ENCODE results near the gene GNG8.

GNG8 gene

GRCh38 chr19:46621191-46622117 lies 14.5 kb downstream of the GNG8 start:
- no peak overlapping the region for H3K27ac ChIP-seq
- no peak for DNase-seq (ENCODE audit: low read depth, low spot score)

GRCh38 chr19:46620716-46621115 lies 15.3 kb downstream of the GNG8 start:
- no peak for DNase-seq (ENCODE audit: low read depth, low spot score)
- H3K27ac ChIP-seq, result no peak overlapping the region

GRCh38 chr19:46620267-46620666 lies 15.7 kb downstream of the GNG8 start:
- no peak for DNase-seq (ENCODE audit: low read depth, low spot score)
- no peak overlapping the region for H3K27ac ChIP-seq

- no peak overlapping the region for H3K27ac ChIP-seq
Measured at GRCh38 chr19:46618670-46619231, 17.3 kb downstream of the GNG8 start.

GRCh38 chr19:46617601-46618000 lies 18.4 kb downstream of the GNG8 start:
- H3K27ac ChIP-seq, result no peak overlapping the region
- no peak for DNase-seq (ENCODE audit: low read depth, low spot score)

More at GRCh38 chr19:46618670-46619231, 17.3 kb downstream of the GNG8 start:
- DNase-seq (ENCODE audit: low read depth, low spot score), result no peak

GRCh38 chr19:46616631-46617322 lies 19.2 kb downstream of the GNG8 start:
- H3K27ac ChIP-seq, result no peak overlapping the region
- no peak for DNase-seq (ENCODE audit: low read depth, low spot score)

DNA sequence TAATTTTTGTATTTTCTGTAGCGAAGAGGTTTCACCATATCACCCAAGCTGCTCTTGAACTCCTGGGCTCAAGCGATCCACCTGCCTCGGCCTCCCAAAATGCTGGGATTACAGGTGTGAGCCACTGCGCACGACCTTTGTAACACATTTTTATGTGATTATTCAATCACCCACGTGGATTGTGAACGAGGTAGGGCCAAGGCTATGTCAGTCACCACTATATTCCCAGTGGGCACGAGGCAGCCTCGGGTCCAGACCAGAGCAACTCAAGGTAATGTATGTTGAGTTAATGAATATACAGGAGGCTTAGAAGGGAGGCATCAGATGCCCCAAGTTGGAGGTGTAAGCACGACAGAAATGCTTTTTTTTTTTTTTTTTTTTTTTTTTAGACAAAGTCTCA lies 20.0 kb downstream of the GNG8 start:
- no peak overlapping the region for H3K27ac ChIP-seq
- DNase-seq (ENCODE audit: low read depth, low spot score), result no peak

- no peak for DNase-seq (ENCODE audit: low read depth, low spot score)
- no peak overlapping the region for H3K27ac ChIP-seq
Measured at GRCh38 chr19:46614114-46614722, 21.8 kb downstream of the GNG8 start.

- DNase-seq (ENCODE audit: low read depth, low spot score), result no peak
- no peak overlapping the region for H3K27ac ChIP-seq
Measured at GRCh38 chr19:46613525-46613924, 22.5 kb downstream of the GNG8 start.

DNA sequence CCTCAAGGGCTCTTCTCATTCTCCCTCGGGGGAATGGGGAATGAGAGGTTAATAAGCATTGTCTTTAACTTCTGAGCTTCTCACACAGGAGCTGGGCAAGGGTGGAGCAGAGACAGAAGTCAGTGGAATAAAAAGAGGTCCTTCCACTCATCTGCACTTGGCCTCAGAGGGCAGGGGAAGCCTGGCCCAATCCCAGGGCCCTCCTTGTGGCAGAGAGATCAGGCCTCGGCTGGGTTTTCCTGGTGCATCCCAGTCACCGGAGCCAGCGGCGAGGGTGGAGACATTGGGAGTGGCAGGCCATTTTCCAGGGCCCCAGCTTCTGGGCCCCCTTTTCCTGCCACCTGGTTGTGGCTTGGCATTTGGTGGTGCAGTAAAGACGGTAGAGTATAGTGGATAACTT lies 24.2 kb downstream of the GNG8 start:
- no peak overlapping the region for H3K27ac ChIP-seq
- DNase-seq (ENCODE audit: low read depth, low spot score), result no peak

DNA sequence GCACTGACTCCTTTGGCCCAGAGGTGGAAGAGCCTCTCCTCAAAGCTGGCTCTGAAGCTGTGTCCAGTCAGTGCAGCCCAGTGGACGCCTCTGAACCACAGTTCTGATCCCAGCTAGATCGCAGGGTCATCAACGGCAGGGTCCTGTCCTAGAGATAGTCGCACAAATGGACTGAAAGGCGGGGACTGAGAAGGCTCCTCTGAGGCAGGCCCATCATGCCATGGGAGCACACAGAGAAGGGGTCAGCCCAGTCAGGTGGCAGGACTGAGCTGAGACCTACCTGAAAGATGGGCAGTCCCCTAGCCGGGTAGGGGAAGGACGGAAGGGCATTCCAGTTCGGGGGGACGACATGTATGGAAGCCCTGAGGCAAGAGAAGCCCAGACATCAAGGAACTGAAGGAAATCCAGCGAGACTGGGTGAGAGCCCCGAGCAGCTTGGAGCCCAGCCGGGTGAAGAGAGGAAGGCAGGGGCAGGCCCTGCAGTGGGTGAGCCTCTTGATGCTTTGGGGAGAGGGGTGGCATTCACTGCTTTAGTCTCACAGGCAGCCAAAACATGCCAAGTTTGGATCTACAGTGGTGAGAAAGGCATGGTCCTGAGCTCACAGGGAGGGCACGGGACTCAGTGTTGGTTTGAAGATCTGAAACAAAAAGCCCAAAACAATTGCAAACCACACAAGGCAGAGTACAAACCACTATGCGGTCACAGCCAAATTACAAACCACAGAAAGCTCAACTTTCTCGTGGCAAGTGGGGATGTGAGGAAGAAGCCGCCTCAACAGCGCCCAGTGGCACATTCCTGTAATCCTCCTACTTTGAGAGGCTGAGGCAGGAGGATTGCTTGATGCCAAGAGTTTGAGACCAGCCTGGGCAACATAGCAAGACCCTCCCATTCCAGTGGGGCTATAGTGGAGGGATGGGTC lies 24.9 kb downstream of the GNG8 start:
- no peak for DNase-seq (ENCODE audit: low read depth, low spot score)
- H3K27ac ChIP-seq, result no peak overlapping the region

DNA sequence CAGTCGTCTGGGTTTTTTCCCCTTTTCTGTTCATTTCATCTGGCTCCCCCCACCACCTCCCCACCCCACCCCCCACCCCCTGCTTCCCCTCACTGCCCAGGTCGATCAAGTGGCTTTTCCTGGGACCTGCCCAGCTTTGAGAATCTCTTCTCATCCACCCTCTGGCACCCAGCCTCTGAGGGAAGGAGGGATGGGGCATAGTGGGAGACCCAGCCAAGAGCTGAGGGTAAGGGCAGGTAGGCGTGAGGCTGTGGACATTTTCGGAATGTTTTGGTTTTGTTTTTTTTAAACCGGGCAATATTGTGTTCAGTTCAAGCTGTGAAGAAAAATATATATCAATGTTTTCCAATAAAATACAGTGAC lies 25.6 kb downstream of the GNG8 start:
- DNase-seq (ENCODE audit: low read depth, low spot score), result no peak

DNA sequence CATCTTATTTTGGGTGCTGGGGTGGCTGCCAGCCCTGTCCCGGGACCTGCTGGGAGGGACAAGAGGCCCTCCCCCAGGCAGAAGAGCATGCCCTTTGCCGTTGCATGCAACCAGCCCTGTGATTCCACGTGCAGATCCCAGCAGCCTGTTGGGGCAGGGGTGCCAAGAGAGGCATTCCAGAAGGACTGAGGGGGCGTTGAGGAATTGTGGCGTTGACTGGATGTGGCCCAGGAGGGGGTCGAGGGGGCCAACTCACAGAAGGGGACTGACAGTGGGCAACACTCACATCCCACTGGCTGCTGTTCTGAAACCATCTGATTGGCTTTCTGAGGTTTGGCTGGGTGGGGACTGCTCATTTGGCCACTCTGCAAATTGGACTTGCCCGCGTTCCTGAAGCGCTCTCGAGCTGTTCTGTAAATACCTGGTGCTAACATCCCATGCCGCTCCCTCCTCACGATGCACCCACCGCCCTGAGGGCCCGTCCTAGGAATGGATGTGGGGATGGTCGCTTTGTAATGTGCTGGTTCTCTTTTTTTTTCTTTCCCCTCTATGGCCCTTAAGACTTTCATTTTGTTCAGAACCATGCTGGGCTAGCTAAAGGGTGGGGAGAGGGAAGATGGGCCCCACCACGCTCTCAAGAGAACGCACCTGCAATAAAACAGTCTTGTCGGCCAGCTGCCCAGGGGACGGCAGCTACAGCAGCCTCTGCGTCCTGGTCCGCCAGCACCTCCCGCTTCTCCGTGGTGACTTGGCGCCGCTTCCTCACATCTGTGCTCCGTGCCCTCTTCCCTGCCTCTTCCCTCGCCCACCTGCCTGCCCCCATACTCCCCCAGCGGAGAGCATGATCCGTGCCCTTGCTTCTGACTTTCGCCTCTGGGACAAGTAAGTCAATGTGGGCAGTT lies 26.2 kb downstream of the GNG8 start:
- no peak for DNase-seq (ENCODE audit: low read depth, low spot score)
- H3K27ac ChIP-seq, result no peak overlapping the region

More for the DNA sequence above, 25.6 kb downstream of the GNG8 start:
- H3K27ac ChIP-seq, result no peak overlapping the region

DNA sequence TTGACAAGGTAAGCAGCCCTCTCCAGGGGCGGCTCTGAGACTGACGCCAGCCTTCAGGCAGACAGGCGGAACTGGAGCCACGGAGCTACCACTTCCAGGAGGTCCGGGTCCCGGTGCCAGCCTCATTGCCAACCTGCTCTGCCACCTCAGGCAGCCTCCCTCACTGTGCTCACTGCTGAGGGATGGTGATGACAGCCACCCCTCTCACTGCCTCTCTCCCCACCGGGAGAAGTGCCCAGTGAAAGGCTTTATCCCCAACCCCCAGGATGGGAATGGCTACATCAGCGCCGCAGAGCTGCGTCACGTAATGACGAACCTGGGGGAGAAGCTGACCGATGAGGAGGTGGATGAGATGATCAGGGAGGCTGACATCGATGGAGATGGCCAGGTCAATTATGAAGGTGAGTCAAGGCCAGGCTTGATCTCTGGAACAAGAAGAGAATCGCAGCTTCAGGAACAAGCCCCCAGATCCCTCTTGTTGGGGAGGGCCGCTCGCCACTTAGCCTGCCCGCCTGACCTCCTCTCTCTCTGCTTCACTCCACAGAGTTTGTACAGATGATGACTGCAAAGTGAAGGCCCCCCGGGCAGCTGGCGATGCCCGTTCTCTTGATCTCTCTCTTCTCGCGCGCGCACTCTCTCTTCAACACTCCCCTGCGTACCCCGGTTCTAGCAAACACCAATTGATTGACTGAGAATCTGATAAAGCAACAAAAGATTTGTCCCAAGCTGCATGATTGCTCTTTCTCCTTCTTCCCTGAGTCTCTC lies 27.2 kb downstream of the GNG8 start:
- H3K27ac ChIP-seq, result no peak overlapping the region
- DNase-seq (ENCODE audit: low read depth, low spot score), result no peak

- H3K27ac ChIP-seq, result no peak overlapping the region
- no peak for DNase-seq (ENCODE audit: low read depth, low spot score)
Measured at GRCh38 chr19:46608178-46608577, 27.8 kb downstream of the GNG8 start.

DNA sequence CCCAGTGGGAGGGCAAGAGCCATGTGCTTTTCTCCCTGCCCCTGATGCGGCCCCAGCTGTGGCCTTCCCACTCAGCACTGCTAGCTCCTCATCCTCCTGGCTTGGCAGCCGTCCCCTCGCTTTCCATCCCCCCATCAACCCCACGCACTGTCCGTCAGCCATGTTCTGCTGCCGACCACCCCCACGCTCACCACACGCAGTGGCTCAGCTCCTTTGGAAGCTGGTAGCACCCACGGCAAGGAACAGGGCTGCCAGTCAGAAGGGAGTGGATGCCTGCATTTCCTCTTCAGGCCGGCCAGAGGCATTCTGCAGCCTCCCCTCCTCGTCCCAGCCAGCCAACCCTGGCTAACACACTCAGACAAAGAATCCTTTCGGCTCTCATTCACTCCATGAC lies 28.6 kb downstream of the GNG8 start:
- DNase-seq (ENCODE audit: low read depth, low spot score), result no peak
- no peak overlapping the region for H3K27ac ChIP-seq

DNA sequence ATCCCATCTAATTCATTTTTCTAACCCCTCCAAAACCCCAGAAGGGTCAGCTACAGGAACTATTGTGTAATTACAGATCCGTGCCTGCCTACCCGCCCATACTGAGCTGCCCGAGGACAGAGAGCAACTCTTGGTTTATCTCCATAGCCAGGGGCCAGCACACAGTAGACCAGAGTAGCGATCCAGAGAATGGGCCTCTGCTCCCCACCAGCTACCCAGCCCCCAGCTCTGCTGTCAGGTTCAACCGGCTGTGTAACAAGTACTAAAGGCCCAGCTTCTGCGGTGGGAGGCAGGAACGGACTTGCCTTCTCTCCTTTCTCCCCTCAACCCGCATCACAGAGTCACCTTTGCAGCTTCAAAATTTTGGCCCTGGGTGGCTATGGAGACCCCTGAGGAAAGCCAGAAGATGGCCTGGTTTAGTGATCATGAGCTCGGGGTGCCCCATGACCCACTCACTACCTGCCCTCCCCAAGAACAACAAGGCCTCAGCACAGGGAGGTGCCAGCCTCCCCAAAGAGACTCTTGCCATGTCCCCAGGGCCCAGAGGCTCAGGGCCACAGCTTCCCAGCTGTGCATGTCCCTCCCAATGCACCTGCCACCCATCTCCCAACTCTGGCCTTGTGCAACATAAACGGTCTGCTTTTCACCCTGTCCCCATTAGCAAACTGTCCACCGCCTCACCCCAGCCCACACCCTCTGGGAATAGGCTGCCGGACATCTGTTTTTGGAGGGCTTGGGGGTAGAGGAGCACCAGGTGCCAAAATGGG lies 29.1 kb downstream of the GNG8 start:
- DNase-seq (ENCODE audit: low read depth, low spot score), result no peak
- no peak overlapping the region for H3K27ac ChIP-seq

Measured in epithelial cell of prostate (primary cell).